HG02642 (cell line): Measurements from ENCODE around the gene RNF149.
"Not testable (repeated sequence)": the region's sequence is repeated elsewhere in the genome, so short reads cannot be mapped to it uniquely, and the experiment has no call there.

Source experiments
- ATAC-seq: cut with Tn5 transposase; IDR thresholded peaks from one replicate; pipeline ENCODE4 v1.9.1; 2021; ENCODE audit warnings: mild to moderate bottlenecking; ENCODE audit not compliant: unreplicated experiment, poor library complexity

The RNF149 gene

GRCh38 chr2:101264360-101264939 is 44.1 kb downstream of the RNF149 start:
- ATAC-seq: no peak

GRCh38 chr2:101263377-101263800 is 45.1 kb downstream of the RNF149 start:
- ATAC-seq: no peak

- ATAC-seq: no peak
Measured at GRCh38 chr2:101262142-101262541, 46.4 kb downstream of the RNF149 start.

- ATAC-seq: no peak
Measured at GRCh38 chr2:101258804-101259203, 49.7 kb downstream of the RNF149 start.

GRCh38 chr2:101256316-101256715 is 52.2 kb downstream of the RNF149 start:
- ATAC-seq: no peak

GRCh38 chr2:101255501-101255900 is 53.0 kb downstream of the RNF149 start:
- no peak for ATAC-seq

- no peak for ATAC-seq
Measured at GRCh38 chr2:101253703-101254450, 54.6 kb downstream of the RNF149 start.

GRCh38 chr2:101253013-101253702 is 55.3 kb downstream of the RNF149 start:
- peak; percentile 60 for ATAC-seq

GRCh38 chr2:101252408-101253012 is 56.0 kb downstream of the RNF149 start, which contains the start of gene CNOT11:
TSS of gene CNOT11 (plus strand) at chr2:101252886. CDS start at chr2:101252965, 79 bp downstream.
- ATAC-seq: peak; percentile 91

GRCh38 chr2:101251844-101252407 is 56.6 kb downstream of the RNF149 start:
- peak; percentile 56 for ATAC-seq

- not testable (repeated sequence) for ATAC-seq
Measured at GRCh38 chr2:101251246-101251781, 57.2 kb downstream of the RNF149 start.

GRCh38 chr2:101249826-101250225 is 58.7 kb downstream of the RNF149 start:
- ATAC-seq: no peak

- not testable (repeated sequence) for ATAC-seq
Measured at GRCh38 chr2:101248756-101249155, 59.7 kb downstream of the RNF149 start.

GRCh38 chr2:101245468-101245867 is 63.0 kb downstream of the RNF149 start:
- ATAC-seq: not testable (repeated sequence)

GRCh38 chr2:101244899-101245298 is 63.6 kb downstream of the RNF149 start:
- ATAC-seq: not testable (repeated sequence)

GRCh38 chr2:101244373-101244772 is 64.1 kb downstream of the RNF149 start:
- ATAC-seq: not testable (repeated sequence)

- ATAC-seq: no peak
Measured at GRCh38 chr2:101241158-101241557, 67.3 kb downstream of the RNF149 start.

GRCh38 chr2:101240694-101241093 is 67.8 kb downstream of the RNF149 start:
- not testable (repeated sequence) for ATAC-seq

GRCh38 chr2:101239760-101240118 is 68.8 kb downstream of the RNF149 start:
- ATAC-seq: not testable (repeated sequence)
